Stimulated activated CD4-positive, alpha-beta T cell treated with anti-CD3 and anti-CD28 coated beads, Interleukin-12 subunit alpha, Interleukin-12 subunit beta, amount 100 ng/mL, for 4 hours (primary cell): ENCODE data around the gene TCEAL3.
"Not testable (repeated sequence)": the region's sequence is repeated elsewhere in the genome, so short reads cannot be mapped to it uniquely, and the experiment has no call there.

Source experiments
- DNase-seq: peaks from one replicate; pipeline ENCODE4 v3.0.0-alpha.2; 2020

TCEAL3 gene

DNA sequence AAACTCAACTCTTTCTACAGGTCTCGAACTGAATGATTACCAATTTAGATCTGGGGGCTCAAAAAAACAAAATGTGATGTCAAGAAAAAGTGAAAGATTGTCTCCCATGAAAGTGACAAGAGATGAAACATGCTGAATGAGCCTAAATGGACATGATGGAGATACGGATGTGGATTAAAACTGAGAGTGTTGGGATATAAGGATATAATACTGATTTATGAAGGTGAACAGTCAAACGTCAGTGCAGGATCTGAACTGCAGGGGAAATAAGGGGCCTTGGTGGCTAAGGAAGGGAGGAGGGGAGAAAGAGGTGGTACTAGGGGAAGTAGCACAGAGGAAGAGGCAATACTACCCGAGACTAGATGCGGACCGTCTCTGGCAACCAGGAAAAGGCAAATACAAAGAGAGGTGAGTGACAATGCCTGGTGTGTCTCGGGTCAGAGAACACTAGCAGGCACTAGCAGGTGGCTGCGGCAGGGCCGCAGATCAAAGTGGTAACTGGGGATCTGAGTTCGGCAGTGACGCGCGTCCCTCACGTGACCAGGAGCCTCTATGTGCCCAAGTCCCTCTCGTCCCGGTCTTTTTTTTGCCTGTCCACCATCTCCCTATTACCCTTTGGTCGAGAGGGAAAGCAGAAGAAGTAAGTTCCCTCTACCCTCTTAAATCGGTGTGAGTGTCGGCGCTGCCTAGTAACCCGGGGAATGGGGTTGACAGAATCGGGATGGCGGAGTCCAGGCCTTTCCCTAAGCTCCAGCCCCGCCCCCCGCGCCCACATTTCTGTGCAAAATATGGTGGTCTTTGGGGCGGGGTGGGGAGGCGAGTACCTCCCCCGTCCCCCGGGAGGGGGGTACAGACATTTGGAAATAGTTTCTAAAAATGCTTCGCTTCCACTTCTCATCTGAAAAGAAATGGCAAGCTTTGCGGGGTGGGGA is 20.9 kb downstream of the TCEAL3 start, which contains the start of gene TCEAL1:
TCEAL1 (plus strand) TSS at position 590 of the 932 bp plus-strand sequence. CDS start 942 bp downstream, outside the sequence.
- peak; percentile 15 for DNase-seq

- DNase-seq = peak; percentile 13
These were observed 21.8 kb downstream of the TCEAL3 start for GRCh38 chrX:103629318-103630170.

DNA sequence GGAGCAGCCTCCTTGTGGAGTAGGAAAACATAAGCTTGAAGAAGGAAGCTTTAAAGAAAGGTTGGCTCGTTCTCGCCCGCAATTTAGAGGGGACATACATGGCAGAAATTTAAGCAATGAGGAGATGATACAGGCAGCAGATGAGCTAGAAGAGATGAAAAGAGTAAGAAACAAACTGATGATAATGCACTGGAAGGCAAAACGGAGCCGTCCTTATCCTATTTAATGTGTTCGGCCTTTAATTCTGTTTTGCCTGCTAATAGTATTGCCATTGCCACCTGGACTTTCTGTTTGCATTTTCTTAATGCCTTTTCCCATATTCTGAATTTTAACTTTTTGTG is 22.4 kb downstream of the TCEAL3 start:
- DNase-seq = no peak

- no peak for DNase-seq
These were observed 23.4 kb downstream of the TCEAL3 start for GRCh38 chrX:103631145-103631544.

DNA sequence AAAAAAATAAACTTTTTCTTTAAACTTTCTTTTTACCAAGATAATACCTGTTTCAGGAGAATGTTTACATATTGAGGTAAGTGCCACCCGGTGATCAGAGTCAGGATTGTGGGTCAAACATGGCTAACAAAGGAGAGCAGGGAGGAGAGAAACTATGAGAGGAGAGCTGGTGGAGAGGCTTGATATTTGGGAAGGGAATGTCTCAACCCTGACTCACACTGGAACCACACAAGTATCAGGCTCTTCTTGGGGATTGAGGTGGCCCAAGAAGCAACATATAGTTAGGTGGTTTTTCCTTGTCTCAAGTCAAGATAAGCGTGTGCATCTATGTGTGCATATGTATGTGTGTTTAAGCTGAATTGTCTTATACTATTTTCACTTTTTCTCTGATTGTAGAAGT is 27.7 kb downstream of the TCEAL3 start:
- no peak for DNase-seq

- DNase-seq = no peak
These were observed 30.0 kb downstream of the TCEAL3 start for GRCh38 chrX:103637604-103638338.

DNA sequence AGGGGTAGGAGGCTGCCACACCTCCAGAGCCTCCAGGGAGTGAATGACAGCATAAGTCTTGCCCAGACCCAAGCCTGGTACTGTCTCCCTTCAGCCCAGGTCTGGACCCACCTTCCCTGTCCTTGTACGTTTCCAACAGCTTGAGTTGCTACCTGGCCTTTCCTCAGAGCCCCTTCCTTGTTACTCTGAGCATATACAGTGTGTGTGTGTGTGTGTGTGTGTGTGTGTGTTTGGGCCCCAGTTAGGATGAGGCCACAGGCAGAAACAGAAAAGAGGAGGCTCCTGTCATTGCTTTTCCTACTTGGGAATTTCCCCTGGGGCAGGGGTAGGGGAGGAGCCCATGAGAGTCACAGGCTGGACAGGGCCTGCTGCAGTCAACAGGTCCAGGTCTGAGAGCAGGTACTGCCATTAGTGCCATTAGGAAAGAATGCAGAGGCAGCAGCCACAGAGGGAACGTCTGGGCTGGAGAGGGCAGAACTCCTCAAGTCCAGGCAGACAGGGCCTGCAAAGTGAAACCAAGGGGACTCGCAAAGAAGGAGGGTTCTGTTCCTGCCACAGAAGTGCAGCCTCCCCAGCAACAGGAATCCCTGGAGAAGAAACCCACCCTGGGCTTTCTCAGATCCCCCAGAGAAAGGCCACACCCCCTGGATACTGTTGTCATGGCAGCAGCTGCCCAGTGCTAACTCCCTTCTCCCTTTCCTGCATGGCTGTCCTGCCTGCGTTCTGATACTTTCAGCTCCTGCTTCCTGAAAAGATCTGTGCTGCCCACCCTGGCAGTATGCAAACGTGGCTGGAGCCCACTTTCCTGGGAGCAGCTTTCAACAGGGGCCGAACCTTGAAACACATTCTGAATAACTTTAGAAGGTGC is 30.9 kb downstream of the TCEAL3 start:
- DNase-seq = not testable (repeated sequence)

- DNase-seq = no peak
These were observed 32.8 kb downstream of the TCEAL3 start for GRCh38 chrX:103640401-103641155.

- no peak for DNase-seq
These were observed 36.4 kb downstream of the TCEAL3 start for GRCh38 chrX:103644125-103644524.

DNA sequence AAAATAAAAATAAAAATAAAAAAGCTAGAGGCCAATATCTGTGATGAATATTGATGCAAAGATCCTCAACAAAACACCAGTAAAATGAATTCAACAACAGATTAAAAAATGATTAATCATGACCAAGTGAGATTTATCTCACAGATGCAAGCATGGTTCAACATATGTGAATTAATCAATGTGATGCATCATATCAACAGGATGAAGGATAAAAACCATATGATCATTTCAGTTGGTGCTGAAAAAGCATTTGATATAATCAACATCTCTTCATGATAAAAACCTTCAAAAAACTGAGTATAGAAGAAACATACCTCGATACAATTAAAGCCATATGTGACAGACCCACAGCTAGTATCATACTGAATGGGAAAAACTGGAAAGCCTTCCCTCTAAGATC is 39.9 kb downstream of the TCEAL3 start:
- DNase-seq = no peak

DNA sequence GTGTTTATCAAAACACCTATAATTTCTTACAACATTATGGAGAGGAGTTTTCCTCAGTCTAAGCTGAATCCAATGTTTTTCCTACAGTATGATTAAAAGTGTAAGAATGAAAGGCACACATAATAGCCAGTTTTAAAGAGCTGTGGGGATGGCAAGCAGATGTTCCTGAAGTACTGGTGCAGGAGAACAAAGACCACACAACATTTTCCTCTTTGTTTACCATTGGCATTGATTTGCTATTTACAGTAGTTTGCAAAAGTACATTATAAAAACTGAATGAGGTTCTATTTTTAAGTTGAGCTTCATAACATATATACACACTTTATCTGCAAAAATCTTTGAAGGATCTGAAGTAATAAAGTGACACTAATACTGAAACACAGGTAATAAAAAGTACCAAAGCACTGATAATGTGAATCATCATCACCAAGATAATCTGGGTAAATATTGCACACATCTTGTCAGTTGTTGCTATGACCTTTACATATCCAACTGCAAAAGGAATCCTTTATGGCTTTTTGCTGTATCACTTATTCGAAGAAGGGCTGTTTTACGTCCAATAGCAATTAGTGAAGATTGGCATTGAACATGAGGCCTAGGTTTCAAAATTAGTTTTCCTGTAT is 43.5 kb downstream of the TCEAL3 start:
- DNase-seq = no peak

- DNase-seq = not testable (repeated sequence)
These were observed 47.7 kb downstream of the TCEAL3 start for GRCh38 chrX:103655230-103656000.

- no peak for DNase-seq
These were observed 48.9 kb downstream of the TCEAL3 start for GRCh38 chrX:103656617-103657016.

GRCh38 chrX:103657066-103657465 is 49.3 kb downstream of the TCEAL3 start:
- DNase-seq = not testable (repeated sequence)

DNA sequence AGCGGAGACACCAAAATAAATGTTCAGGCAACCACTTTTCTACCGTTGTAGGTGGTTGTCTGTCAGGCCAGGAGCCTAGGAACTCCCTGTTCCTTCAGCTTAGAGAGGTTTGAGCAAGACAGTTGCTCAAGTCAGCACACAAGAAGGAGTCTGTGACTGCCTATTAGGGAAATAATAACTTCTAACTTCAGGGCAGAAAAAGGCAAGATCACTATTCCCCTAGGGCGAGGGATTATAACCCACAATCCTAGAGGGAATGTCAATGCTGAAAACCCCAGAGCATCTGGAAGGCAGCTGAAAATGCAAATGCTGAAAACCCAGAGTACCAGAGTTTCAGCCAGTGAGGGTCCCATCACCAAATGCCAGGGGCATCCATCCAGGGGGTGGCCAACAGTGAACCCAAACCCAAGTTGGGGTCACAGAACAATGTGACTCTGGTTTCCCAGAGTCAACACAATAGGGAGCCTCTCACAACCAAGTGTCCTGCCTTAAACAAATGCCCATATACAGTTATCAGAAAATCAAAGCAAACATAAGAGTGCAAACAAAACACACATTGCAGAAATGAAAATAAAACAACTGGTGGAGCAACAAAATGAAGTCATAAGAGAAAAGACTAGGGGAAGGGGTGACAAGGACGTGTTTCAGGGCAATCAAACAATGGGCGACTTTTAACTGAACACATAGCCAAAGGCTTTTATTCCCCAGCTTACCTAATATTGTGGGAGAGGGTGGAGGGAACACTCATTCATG is 51.1 kb downstream of the TCEAL3 start:
- no peak for DNase-seq

- DNase-seq = not testable (repeated sequence)
These were observed 51.7 kb downstream of the TCEAL3 start for GRCh38 chrX:103659460-103659859.
